Measurements from ENCODE around the gene OR6B3.

DNA sequence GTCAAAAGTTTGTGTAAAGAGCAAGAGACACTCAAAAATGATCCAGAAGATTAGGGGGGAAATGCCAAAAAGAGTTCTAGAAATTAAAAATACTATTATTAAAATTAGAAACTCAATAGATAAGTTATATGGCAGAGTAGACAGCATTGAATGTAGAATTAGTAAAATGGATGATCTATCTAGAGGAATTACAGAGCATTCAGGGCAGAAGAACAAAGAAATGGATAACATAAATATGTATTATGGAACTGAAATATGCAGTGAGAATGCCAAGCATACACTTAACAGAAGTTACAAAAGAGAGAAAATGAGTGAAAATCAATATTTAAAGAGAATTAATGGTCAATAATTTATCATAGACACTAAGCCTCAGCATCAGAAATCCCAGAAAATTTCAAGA is 33.2 kb upstream of the OR6B3 start:
- TF ChIP-seq, protein P1, sequence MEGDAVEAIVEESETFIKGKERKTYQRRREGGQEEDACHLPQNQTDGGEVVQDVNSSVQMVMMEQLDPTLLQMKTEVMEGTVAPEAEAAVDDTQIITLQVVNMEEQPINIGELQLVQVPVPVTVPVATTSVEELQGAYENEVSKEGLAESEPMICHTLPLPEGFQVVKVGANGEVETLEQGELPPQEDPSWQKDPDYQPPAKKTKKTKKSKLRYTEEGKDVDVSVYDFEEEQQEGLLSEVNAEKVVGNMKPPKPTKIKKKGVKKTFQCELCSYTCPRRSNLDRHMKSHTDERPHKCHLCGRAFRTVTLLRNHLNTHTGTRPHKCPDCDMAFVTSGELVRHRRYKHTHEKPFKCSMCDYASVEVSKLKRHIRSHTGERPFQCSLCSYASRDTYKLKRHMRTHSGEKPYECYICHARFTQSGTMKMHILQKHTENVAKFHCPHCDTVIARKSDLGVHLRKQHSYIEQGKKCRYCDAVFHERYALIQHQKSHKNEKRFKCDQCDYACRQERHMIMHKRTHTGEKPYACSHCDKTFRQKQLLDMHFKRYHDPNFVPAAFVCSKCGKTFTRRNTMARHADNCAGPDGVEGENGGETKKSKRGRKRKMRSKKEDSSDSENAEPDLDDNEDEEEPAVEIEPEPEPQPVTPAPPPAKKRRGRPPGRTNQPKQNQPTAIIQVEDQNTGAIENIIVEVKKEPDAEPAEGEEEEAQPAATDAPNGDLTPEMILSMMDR (IDR thresholded peaks at IDR 0.05) = no peak
- no peak for TF ChIP-seq POLR2A (IDR thresholded peaks at IDR 0.05)
- no peak for TF ChIP-seq POLR2AphosphoS5 (IDR thresholded peaks at IDR 0.05)

All from breast epithelium (tissue), 3 donors.